Gastroesophageal sphincter (tissue), 3 donors: ENCODE data around the gene RMND5A.

Experiments used
- EP300 ChIP-seq: sonication (generic); formaldehyde crosslinking; IDR thresholded peaks from one replicate; pipeline ENCODE4 v1.6.1; 2017; ENCODE audit warnings: antibody characterized with exemption, mild to moderate bottlenecking
- POLR2A ChIP-seq, 2 donors: fragments of 450-650 bp; IDR thresholded peaks; one replicate each; pipeline ENCODE4 v1.6.1; 2017; ENCODE audit warnings: antibody characterized with exemption in 2 of 2, mild to moderate bottlenecking in 2 of 2, moderate library complexity in 1 of 2
- POLR2AphosphoS5 ChIP-seq: sonication (generic); formaldehyde crosslinking; IDR thresholded peaks from one replicate; pipeline ENCODE4 v1.6.1; 2017; ENCODE audit warnings: antibody characterized with exemption
- TF ChIP-seq, protein P1 (sequence below), 4 experiments: fragments of 200-600 bp in 2 of 4; fragments of 450-650 bp in 2 of 4; sonication (generic) in 1 of 4; IDR thresholded peaks; one replicate each; pipeline ENCODE4 v1.5.1; 2017 to 2019; ENCODE audit warnings: antibody characterized with exemption in 4 of 4, mild to moderate bottlenecking in 2 of 4, moderate library complexity in 2 of 4

GRCh38 chr2:86686460-86686859 is 33.6 kb upstream of the RMND5A start:
- TF ChIP-seq, protein P1, sequence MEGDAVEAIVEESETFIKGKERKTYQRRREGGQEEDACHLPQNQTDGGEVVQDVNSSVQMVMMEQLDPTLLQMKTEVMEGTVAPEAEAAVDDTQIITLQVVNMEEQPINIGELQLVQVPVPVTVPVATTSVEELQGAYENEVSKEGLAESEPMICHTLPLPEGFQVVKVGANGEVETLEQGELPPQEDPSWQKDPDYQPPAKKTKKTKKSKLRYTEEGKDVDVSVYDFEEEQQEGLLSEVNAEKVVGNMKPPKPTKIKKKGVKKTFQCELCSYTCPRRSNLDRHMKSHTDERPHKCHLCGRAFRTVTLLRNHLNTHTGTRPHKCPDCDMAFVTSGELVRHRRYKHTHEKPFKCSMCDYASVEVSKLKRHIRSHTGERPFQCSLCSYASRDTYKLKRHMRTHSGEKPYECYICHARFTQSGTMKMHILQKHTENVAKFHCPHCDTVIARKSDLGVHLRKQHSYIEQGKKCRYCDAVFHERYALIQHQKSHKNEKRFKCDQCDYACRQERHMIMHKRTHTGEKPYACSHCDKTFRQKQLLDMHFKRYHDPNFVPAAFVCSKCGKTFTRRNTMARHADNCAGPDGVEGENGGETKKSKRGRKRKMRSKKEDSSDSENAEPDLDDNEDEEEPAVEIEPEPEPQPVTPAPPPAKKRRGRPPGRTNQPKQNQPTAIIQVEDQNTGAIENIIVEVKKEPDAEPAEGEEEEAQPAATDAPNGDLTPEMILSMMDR (IDR thresholded peaks at IDR 0.05), result no peak
- TF ChIP-seq POLR2A (IDR thresholded peaks at IDR 0.05), result no peak
- no peak for TF ChIP-seq EP300
- TF ChIP-seq POLR2AphosphoS5, result no peak
